ENCODE results near the gene NINJ1. TPM values are rescaled to one million over a fixed set of nuclear protein-coding genes. Genes with fewer than 3 reads are reported as not detected.

NINJ1 gene
- total RNA-seq, 4 donors from 2014 or later, result 12.6 to 61.3 (median 31.4) TPM

DNA sequence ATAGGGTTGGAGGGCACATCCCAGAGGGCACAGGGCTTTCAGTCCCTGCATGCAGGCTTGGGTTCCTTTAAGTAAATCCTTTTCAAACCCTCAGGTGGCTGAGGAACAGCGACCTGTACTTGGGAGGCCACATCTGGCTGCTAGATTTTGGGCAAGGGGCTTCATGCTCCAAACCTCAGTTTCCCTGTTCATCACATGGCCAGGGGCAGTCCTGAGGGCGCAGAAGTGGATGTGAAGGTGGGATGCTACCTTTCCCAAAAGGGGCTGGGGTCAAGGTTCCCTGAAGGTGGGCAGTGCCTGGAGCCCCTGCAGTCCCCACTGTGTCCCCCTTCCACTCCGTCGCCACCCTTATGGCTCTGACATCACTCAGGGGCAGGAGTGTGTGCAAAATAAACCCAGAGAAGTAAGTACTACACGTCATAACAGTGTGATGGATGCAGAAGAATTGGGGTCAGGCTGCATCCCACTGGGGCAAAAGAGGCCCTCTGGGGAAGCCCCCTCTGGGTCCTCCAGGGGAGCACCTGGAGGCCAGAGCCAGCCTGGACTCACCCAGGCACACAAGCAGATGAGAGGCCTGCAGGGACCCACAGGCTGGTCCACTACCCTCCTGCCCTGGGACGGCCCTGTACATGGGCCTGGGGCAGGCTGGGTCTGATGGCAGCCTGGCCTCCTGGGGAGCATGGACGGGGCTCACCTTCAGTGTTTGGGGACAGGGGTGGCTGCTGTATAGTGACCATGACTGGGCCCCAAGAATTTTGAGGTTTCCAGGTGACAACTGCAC is 40.0 kb downstream of the NINJ1 start:
- TF ChIP-seq POLR2A (IDR thresholded peaks at IDR 0.05), result no peak
- TF ChIP-seq, protein P1, sequence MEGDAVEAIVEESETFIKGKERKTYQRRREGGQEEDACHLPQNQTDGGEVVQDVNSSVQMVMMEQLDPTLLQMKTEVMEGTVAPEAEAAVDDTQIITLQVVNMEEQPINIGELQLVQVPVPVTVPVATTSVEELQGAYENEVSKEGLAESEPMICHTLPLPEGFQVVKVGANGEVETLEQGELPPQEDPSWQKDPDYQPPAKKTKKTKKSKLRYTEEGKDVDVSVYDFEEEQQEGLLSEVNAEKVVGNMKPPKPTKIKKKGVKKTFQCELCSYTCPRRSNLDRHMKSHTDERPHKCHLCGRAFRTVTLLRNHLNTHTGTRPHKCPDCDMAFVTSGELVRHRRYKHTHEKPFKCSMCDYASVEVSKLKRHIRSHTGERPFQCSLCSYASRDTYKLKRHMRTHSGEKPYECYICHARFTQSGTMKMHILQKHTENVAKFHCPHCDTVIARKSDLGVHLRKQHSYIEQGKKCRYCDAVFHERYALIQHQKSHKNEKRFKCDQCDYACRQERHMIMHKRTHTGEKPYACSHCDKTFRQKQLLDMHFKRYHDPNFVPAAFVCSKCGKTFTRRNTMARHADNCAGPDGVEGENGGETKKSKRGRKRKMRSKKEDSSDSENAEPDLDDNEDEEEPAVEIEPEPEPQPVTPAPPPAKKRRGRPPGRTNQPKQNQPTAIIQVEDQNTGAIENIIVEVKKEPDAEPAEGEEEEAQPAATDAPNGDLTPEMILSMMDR (IDR thresholded peaks at IDR 0.05), result no peak
- Histone ChIP-seq H3K4me3 (no peak overlapping the region), H3K27ac (peak overlapping the region; percentile 86 to 99 (median 96)), H3K4me1 (peaks cover 29 to 53% (median 31%) of the 10 kb centered on the region in 3 donors), H3K27me3 (no peaks in the 10 kb centered on the region), H3K9me3 (peaks cover 0 to 19% (median 10%) of the 10 kb centered on the region in 3 donors), H3K36me3 (no peaks in the 10 kb centered on the region)
- DNase-seq, result no peak
- 0 to 70% methylated on average over 1 to 2 of the region's 7 CpGs for WGBS, 2 donors
- intact Hi-C loops (cut with DNase I), result no loop called here

DNA sequence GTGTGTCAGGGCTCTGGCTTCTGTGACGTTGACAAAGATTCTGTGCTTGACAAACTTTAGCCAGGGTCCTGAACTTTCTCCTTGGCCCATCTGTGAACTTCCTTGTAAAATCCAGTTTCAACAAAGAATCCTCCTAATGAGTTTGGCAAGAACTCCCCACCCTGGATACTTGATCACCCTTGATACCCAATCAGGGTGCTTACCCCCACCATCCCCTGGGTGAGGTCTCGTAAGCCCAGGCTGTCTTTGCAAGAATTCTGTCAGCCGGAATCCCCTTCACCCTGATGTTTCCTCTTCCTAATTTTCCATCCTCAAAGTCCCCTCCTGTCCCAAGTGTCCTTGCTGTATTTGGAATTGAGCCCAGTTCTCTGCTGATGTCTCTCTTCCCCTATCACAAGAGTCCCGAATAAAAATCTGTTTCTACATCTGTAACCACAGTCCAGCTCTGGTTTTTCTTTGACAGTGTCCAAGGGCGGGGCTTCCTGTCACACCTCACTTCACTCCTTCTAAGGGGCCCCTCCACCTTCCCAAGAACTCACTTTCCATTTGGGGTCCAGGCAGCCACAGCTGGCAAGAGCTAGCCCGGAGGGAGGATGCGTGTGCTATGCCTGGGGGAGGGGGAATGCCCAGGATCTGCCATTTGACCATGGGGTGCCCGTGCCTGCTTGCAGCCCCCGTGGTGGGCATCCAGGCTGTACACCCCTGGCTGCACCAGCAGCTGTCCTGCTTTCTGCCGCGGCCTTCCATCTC is 40.7 kb downstream of the NINJ1 start:
- Histone ChIP-seq H3K36me3 (no peaks in the 10 kb centered on the region), H3K27me3 (no peaks in the 10 kb centered on the region), H3K27ac (peak overlapping the region in 3 of 4 donors; percentile 93 to 99 (median 98)), H3K4me3 (no peak overlapping the region), H3K9me3 (peaks cover 0 to 19% (median 10%) of the 10 kb centered on the region in 3 donors), H3K4me1 (peaks cover 21 to 46% (median 26%) of the 10 kb centered on the region in 3 donors)
- no peak for DNase-seq
- no peak for TF ChIP-seq POLR2A (IDR thresholded peaks at IDR 0.05)
- TF ChIP-seq, protein P1 (IDR thresholded peaks at IDR 0.05), result no peak
- WGBS, 2 donors, result 39 to 51% methylated on average over 4 to 7 of the region's 11 CpGs
- intact Hi-C loops (cut with DNase I), result no loop called here

DNA sequence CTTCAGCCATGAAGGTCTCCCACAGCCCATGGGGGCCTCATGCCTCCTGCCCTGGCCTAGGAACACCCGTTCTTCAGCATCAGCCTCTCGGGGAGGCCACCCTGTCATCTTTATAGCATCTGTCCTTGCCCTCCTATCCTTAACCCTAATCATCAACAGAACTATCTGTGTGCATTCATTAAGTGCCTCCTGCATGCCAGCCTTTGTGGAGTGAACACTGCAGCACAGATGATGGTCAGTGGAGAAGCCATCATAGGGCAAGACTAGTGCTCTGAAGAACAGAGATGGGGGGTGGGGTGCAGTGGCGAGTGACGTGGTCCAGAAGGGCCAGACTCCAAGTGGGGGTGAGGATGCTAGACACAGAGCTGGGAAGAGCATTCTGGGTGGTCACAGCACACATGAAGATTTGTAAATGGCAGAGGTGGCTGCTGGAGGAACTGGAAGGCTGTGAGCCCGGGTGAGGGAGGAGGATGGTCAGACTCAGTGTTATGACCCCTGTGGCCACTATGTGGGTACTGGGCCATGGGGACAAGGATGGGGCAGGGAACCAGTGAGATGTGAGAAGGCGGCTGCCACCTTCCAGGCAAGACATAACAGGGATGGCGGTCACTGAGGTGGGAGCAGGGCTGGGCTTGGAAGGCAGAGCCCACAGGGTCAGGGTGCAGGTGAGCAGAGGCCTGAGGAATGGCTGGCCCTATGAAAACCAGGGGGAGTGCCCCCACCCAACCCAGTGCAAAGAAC is 41.6 kb downstream of the NINJ1 start:
- 77 to 83% methylated on average over 6 to 7 of the region's 7 CpGs for WGBS, 2 donors
- TF ChIP-seq, protein P1 (IDR thresholded peaks at IDR 0.05), result no peak
- no peak for TF ChIP-seq POLR2A (IDR thresholded peaks at IDR 0.05)
- intact Hi-C loops (cut with DNase I), result no loop called here

DNA sequence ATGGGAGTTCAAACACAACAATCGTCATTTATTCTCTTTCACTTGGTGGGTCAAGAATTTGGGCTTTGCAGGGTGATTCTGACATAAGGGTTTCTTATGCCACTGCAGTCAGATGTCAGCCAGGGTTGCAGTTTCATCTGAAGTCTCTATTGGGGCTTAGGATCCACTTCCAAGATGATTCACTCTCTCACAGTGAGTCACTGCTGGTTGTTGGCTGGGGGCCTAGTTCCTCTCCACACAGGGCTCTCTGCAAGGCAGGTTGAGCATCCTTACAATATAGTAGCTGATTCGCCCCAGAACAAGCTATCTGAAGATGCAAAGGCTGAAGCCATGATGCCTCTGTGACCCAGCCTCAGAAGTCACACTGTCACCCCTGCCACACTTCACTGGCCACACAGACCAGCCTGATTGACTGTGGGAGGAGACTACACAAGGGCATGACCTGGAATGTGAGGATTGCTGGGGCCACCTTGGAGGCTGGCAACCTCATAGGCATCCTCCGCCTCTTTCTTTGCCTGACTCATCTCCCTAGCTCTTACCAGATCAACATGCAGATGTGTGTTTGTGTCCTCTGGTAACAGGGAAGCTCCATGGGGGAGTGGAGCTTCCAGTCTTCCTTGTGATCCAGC is 42.5 kb downstream of the NINJ1 start:
- intact Hi-C loops (cut with DNase I), result no loop called here
- WGBS, 2 donors, result 60 to 65% methylated on average over 2 to 3 of the region's 3 CpGs
- no peaks in the 10 kb centered on the region for H3K36me3 ChIP-seq
- H3K9me3 ChIP-seq, result peaks cover 0 to 19% (median 10%) of the 10 kb centered on the region in 3 donors
- H3K4me1 ChIP-seq, result peaks cover 4 to 28% (median 10%) of the 10 kb centered on the region in 3 donors
- H3K27ac ChIP-seq, result no peak overlapping the region
- no peak overlapping the region for H3K4me3 ChIP-seq
- TF ChIP-seq, protein P1 (IDR thresholded peaks at IDR 0.05), result no peak
- TF ChIP-seq POLR2A (IDR thresholded peaks at IDR 0.05), result no peak
- H3K27me3 ChIP-seq, result no peaks in the 10 kb centered on the region
- DNase-seq, result no peak

More for the DNA sequence above, 41.6 kb downstream of the NINJ1 start:
- H3K4me1 ChIP-seq, result peaks cover 12 to 37% (median 17%) of the 10 kb centered on the region in 3 donors
- no peak for DNase-seq
- H3K36me3 ChIP-seq, result no peaks in the 10 kb centered on the region
- H3K4me3 ChIP-seq, result no peak overlapping the region
- peak overlapping the region in 2 of 4 donors; percentile 98 to 99 for H3K27ac ChIP-seq
- H3K27me3 ChIP-seq, result no peaks in the 10 kb centered on the region
- peaks cover 0 to 19% (median 10%) of the 10 kb centered on the region in 3 donors for H3K9me3 ChIP-seq
